Measurements from ENCODE around the gene CLEC2D. TPM values are rescaled to one million over a fixed set of nuclear protein-coding genes. Genes with fewer than 3 reads are reported as not detected.

Gene CLEC2D
- total and polyA plus RNA-seq, 10 of the 15 experiments (the other 5 are each of a cell fraction or from before 2014, with no cell fraction given) = 4.6 to 29.8 (median 16.0) TPM

DNA sequence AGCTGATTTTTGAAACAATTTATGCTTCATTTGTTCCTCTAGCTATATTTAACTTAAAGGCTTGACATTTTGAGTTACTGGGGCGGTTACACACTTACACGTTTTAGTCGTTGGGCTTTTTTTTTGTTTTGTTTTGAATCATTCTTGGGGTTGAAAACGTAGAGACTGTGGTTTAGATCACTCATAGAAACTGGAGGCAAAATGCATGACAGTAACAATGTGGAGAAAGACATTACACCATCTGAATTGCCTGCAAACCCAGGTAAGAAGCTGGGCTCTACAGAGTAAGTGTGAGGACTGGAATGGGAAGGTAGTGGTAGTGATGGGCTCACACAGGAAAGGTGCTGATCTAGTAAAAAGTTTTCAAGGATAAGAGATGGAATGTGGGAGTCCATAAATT, at the start of gene CLEC2D (continued):
- TF ChIP-seq HDAC2 (IDR thresholded peaks at IDR 0.05) (no peak), ZNF622 (IDR thresholded peaks at IDR 0.05) (no peak), NBN (IDR thresholded peaks at IDR 0.05) (peak; percentile 97), WRNIP1 (IDR thresholded peaks at IDR 0.05; ENCODE audit: borderline replicate concordance, low read depth, low read length) (no peak), STAT1 (conservative IDR thresholded peaks at IDR 0.05) (no peak), TBL1XR1 (IDR thresholded peaks at IDR 0.05; ENCODE audit: low read depth, low read length) (peak; percentile 99), IKZF1 (conservative IDR thresholded peaks at IDR 0.05) (peak; percentile 73), MEF2B (IDR thresholded peaks at IDR 0.05; ENCODE audit: partially characterized antibody, poor library complexity, severe bottlenecking) (peak; percentile 89), RAD51 (IDR thresholded peaks at IDR 0.05) (no peak), NFYA (IDR thresholded peaks at IDR 0.05; ENCODE audit: borderline replicate concordance, low read depth, low read length) (no peak), SMC3 (IDR thresholded peaks at IDR 0.05; ENCODE audit: borderline replicate concordance, low read length) (no peak), CHD4 (IDR thresholded peaks at IDR 0.05) (no peak), MYC (IDR thresholded peaks at IDR 0.05; ENCODE audit: insufficient read depth, insufficient read length, insufficient replicate concordance, low read length, severe bottlenecking) (no peak), CEBPB (IDR thresholded peaks at IDR 0.05; ENCODE audit: borderline replicate concordance in 1 of 2, low read depth in 2 of 2, low read length in 2 of 2) (peak in 1 of 2 experiments; percentile 92; a peak in 1 of 4 replicates), SRF (IDR thresholded peaks at IDR 0.05; ENCODE audit: low read depth in 2 of 2, low read length in 2 of 2) (0 out of 4 replicates have a peak, but pooled peaks of 1 of the 2 experiments have one; percentile 55), RBBP5 (conservative IDR thresholded peaks at IDR 0.05) (no peak), IKZF2 (IDR thresholded peaks at IDR 0.05) (peak; percentile 79 to 85), MTA3 (IDR thresholded peaks at IDR 0.05; ENCODE audit: borderline replicate concordance, low read length) (peak; percentile 99), MXI1 (IDR thresholded peaks at IDR 0.05; ENCODE audit: low read depth, low read length) (no peak)
- TF ChIP-seq, protein P1, sequence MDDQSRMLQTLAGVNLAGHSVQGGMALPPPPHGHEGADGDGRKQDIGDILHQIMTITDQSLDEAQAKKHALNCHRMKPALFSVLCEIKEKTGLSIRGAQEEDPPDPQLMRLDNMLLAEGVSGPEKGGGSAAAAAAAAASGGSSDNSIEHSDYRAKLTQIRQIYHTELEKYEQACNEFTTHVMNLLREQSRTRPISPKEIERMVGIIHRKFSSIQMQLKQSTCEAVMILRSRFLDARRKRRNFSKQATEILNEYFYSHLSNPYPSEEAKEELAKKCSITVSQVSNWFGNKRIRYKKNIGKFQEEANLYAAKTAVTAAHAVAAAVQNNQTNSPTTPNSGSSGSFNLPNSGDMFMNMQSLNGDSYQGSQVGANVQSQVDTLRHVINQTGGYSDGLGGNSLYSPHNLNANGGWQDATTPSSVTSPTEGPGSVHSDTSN (IDR thresholded peaks at IDR 0.05; ENCODE audit: insufficient replicate concordance, low read depth, low read length) = peak; percentile 62
- TF ChIP-seq, protein P2, sequence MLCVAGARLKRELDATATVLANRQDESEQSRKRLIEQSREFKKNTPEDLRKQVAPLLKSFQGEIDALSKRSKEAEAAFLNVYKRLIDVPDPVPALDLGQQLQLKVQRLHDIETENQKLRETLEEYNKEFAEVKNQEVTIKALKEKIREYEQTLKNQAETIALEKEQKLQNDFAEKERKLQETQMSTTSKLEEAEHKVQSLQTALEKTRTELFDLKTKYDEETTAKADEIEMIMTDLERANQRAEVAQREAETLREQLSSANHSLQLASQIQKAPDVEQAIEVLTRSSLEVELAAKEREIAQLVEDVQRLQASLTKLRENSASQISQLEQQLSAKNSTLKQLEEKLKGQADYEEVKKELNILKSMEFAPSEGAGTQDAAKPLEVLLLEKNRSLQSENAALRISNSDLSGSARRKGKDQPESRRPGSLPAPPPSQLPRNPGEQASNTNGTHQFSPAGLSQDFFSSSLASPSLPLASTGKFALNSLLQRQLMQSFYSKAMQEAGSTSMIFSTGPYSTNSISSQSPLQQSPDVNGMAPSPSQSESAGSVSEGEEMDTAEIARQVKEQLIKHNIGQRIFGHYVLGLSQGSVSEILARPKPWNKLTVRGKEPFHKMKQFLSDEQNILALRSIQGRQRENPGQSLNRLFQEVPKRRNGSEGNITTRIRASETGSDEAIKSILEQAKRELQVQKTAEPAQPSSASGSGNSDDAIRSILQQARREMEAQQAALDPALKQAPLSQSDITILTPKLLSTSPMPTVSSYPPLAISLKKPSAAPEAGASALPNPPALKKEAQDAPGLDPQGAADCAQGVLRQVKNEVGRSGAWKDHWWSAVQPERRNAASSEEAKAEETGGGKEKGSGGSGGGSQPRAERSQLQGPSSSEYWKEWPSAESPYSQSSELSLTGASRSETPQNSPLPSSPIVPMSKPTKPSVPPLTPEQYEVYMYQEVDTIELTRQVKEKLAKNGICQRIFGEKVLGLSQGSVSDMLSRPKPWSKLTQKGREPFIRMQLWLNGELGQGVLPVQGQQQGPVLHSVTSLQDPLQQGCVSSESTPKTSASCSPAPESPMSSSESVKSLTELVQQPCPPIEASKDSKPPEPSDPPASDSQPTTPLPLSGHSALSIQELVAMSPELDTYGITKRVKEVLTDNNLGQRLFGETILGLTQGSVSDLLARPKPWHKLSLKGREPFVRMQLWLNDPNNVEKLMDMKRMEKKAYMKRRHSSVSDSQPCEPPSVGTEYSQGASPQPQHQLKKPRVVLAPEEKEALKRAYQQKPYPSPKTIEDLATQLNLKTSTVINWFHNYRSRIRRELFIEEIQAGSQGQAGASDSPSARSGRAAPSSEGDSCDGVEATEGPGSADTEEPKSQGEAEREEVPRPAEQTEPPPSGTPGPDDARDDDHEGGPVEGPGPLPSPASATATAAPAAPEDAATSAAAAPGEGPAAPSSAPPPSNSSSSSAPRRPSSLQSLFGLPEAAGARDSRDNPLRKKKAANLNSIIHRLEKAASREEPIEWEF (IDR thresholded peaks at IDR 0.05; ENCODE audit: insufficient replicate concordance, low read depth, low read length) = no peak
- TF ChIP-seq, protein P3, sequence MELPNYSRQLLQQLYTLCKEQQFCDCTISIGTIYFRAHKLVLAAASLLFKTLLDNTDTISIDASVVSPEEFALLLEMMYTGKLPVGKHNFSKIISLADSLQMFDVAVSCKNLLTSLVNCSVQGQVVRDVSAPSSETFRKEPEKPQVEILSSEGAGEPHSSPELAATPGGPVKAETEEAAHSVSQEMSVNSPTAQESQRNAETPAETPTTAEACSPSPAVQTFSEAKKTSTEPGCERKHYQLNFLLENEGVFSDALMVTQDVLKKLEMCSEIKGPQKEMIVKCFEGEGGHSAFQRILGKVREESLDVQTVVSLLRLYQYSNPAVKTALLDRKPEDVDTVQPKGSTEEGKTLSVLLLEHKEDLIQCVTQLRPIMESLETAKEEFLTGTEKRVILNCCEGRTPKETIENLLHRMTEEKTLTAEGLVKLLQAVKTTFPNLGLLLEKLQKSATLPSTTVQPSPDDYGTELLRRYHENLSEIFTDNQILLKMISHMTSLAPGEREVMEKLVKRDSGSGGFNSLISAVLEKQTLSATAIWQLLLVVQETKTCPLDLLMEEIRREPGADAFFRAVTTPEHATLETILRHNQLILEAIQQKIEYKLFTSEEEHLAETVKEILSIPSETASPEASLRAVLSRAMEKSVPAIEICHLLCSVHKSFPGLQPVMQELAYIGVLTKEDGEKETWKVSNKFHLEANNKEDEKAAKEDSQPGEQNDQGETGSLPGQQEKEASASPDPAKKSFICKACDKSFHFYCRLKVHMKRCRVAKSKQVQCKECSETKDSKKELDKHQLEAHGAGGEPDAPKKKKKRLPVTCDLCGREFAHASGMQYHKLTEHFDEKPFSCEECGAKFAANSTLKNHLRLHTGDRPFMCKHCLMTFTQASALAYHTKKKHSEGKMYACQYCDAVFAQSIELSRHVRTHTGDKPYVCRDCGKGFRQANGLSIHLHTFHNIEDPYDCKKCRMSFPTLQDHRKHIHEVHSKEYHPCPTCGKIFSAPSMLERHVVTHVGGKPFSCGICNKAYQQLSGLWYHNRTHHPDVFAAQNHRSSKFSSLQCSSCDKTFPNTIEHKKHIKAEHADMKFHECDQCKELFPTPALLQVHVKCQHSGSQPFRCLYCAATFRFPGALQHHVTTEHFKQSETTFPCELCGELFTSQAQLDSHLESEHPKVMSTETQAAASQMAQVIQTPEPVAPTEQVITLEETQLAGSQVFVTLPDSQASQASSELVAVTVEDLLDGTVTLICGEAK (IDR thresholded peaks at IDR 0.05; ENCODE audit: borderline replicate concordance) = no peak

All from GM12878 (cell line).